GM19043 (cell line): Measurements from ENCODE around the gene TMEM198.

Experiments
- ATAC-seq: cut with Tn5 transposase; IDR thresholded peaks from one replicate; pipeline ENCODE4 v1.9.1; 2021; ENCODE audit warnings: low read depth; ENCODE audit not compliant: unreplicated experiment

The TMEM198 gene

GRCh38 chr2:219575566-219576504, 32.0 kb downstream of the TMEM198 start:
- no peak for ATAC-seq

- ATAC-seq, result no peak
These were observed 32.9 kb downstream of the TMEM198 start for GRCh38 chr2:219576505-219577388.

GRCh38 chr2:219578811-219579613, 35.2 kb downstream of the TMEM198 start:
- no peak for ATAC-seq

- ATAC-seq, result no peak
These were observed 37.5 kb downstream of the TMEM198 start for GRCh38 chr2:219581346-219581745.

GRCh38 chr2:219591091-219591490, 47.3 kb downstream of the TMEM198 start:
- no peak for ATAC-seq

GRCh38 chr2:219592736-219593135, 48.9 kb downstream of the TMEM198 start:
- no peak for ATAC-seq

GRCh38 chr2:219593154-219593553, 49.3 kb downstream of the TMEM198 start:
- no peak for ATAC-seq

GRCh38 chr2:219595256-219595655, 51.4 kb downstream of the TMEM198 start:
- ATAC-seq, result no peak

- ATAC-seq, result peak; percentile 1
These were observed 53.2 kb downstream of the TMEM198 start for GRCh38 chr2:219596954-219597551.

- ATAC-seq, result peak; percentile 90
These were observed 53.9 kb downstream of the TMEM198 start, which contains the start of gene STK11IP for GRCh38 chr2:219597552-219598307. Gene STK11IP, plus strand, starts transcription at chr2:219597857. Its CDS starts 263 bp downstream, at chr2:219598120.

GRCh38 chr2:219598308-219599078, 54.7 kb downstream of the TMEM198 start:
- no peak for ATAC-seq
